H1 (cell line): ENCODE data around the gene YIF1B. TPM values are rescaled to one million over a fixed set of nuclear protein-coding genes. Genes with fewer than 3 reads are reported as not detected.

Source experiments
- BACH1 ChIP-seq: IDR thresholded peaks from 2 replicates; pipeline ENCODE4 v1.6.1; 2012; ENCODE audit warnings: low read length, improper control_type of control experiment
- CHD1 ChIP-seq: IDR thresholded peaks from 2 replicates; pipeline ENCODE4 v1.6.1; 2012; ENCODE audit warnings: low read depth, low read length, improper control_type of control experiment
- EZH2 ChIP-seq: fragments of 200-600 bp; sonication (generic); IDR thresholded peaks from 2 replicates; pipeline ENCODE4 v1.7.1; 2012; ENCODE audit warnings: low read depth, mild to moderate bottlenecking, moderate library complexity, low read length, inconsistent platforms; ENCODE audit not compliant: severe bottlenecking
- HDAC2 ChIP-seq, 2 experiments: fragments of 300-600 bp in 1 of 2; sonication (generic) in 1 of 2; IDR thresholded peaks; 2 replicates each; pipeline ENCODE4 v1.6.1; 2011 to 2012; ENCODE audit warnings: low read depth in 2 of 2, low read length in 2 of 2, mild to moderate bottlenecking in 2 of 2, moderate library complexity in 2 of 2, borderline replicate concordance in 1 of 2, inconsistent platforms in 1 of 2
- KDM1A ChIP-seq: fragments of 200-600, 300-600 bp; sonication (generic); IDR thresholded peaks from 2 replicates; pipeline ENCODE4 v1.7.1; 2016; ENCODE audit warnings: mild to moderate bottlenecking, low read length, borderline replicate concordance
- POU5F1 ChIP-seq: IDR thresholded peaks from 2 replicates; pipeline ENCODE4 v1.6.1; 2011; ENCODE audit warnings: low read depth, mild to moderate bottlenecking, low read length, moderate library complexity
- TCF12 ChIP-seq: IDR thresholded peaks from 2 replicates; pipeline ENCODE4 v1.6.1; 2011; ENCODE audit warnings: low read depth, mild to moderate bottlenecking, low read length
- polyA plus RNA-seq, 7 experiments: library from polyadenylated mRNA; depleted of rRNA in 3 of 7; stranded (reverse) in 5 of 7; unstranded in 2 of 7; fragments of >200 nt in 5 of 7; fragments of 200-250 nt in 2 of 7; gene quantifications; 1 replicate in 5 of 7; 2 replicates in 1 of 7; 4 replicates in 1 of 7; pipeline versions ENCODE4 v1.2.1 to v1.2.3, GENCODE V29; 2011 to 2013; ENCODE audit warnings: missing spikeins in 2 of 7, mixed read lengths in 2 of 7
- total RNA-seq: library from RNA; stranded (reverse); fragmentation: NEBNext Ultra II Directional; extraction: Animal tissue kit (Norgen Biotek cat#: 25700); gene quantifications from 2 replicates; pipeline ENCODE4 v1.2.1, GENCODE V29; 2021

The YIF1B gene
- total and polyA plus RNA-seq, 2 of the 8 experiments (the other 6 are each of a cell fraction or from before 2014, with no cell fraction given) = 89.6 to 305 TPM

DNA sequence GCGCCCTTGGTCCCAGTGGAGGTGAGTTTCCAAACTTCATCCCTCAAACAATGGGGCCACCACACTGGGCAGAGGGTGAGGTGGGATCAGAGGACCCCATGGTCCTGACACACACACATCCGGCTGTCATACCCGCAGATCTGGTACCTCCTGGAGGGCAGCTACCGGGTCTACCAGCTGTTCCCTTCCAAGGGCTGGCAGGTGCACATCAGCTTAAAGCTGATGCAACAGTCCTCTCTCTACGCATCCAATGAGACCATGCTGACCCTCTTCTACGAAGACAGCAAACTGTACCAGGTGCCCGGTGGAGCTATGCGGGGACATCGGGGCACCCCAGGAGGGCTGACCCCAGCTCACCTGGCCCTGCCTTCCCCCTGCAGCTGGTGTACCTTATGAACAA, 44.6 kb upstream of the YIF1B start (continued):
- no peak for TF ChIP-seq KDM1A
- no peak for TF ChIP-seq TCF12
- no peak for TF ChIP-seq POU5F1
- no peak for TF ChIP-seq EZH2
- no peak for TF ChIP-seq HDAC2 (IDR thresholded peaks at IDR 0.05; ENCODE audit: borderline replicate concordance in 1 of 2, low read depth in 2 of 2, low read length in 2 of 2)
- no peak for TF ChIP-seq CHD1
- TF ChIP-seq BACH1 = no peak
